HepG2 (cell line): Measurements from ENCODE around the gene DDI2. TPM values are rescaled to one million over a fixed set of nuclear protein-coding genes. Genes with fewer than 3 reads are reported as not detected.

Experiments
- ATF7 ChIP-seq, 2 experiments: fragments of 450-650 bp in 1 of 2; sonication (generic) in 1 of 2; formaldehyde crosslinking in 1 of 2; IDR thresholded peaks; 2 replicates each; pipeline versions ENCODE4 v1.4.0 to v1.6.1; 2016 to 2020; ENCODE audit warnings: antibody characterized with exemption in 1 of 2, mild to moderate bottlenecking in 1 of 2, missing genetic modification reagents in 1 of 2
- BHLHE40 ChIP-seq: IDR thresholded peaks from 2 replicates; pipeline ENCODE4 v1.6.1; 2011; ENCODE audit warnings: low read length, improper control_type of control experiment
- BRCA1 ChIP-seq: sonication (generic); formaldehyde crosslinking; IDR thresholded peaks from 2 replicates; pipeline ENCODE4 v1.4.0; 2020; ENCODE audit warnings: missing genetic modification reagents
- CEBPB ChIP-seq: IDR thresholded peaks from 2 replicates; pipeline ENCODE4 v1.6.1; 2011; ENCODE audit warnings: low read depth, low read length, improper control_type of control experiment, borderline replicate concordance
- EED ChIP-seq: sonication (generic); formaldehyde crosslinking; IDR thresholded peaks from 2 replicates; pipeline ENCODE4 v1.5.0; 2020; ENCODE audit warnings: mild to moderate bottlenecking, missing genetic modification reagents
- HDAC1 ChIP-seq: sonication (generic); formaldehyde crosslinking; IDR thresholded peaks from 2 replicates; pipeline ENCODE4 v1.5.1; 2020; ENCODE audit warnings: mild to moderate bottlenecking, missing genetic modification reagents
- HOXA9 ChIP-seq: sonication (generic); formaldehyde crosslinking; IDR thresholded peaks from 2 replicates; pipeline ENCODE4 v1.8.1; 2022; ENCODE audit warnings: missing genetic modification reagents, mild to moderate bottlenecking, moderate library complexity, borderline replicate concordance
- NCOR1 ChIP-seq: fragments of 200-600 bp; sonication (generic); IDR thresholded peaks from 2 replicates; pipeline ENCODE4 v1.7.0; 2017; ENCODE audit warnings: antibody characterized with exemption, low read length, borderline replicate concordance
- RFX1 ChIP-seq: fragments of 450-650 bp; IDR thresholded peaks from 2 replicates; pipeline ENCODE4 v1.6.1; 2017
- SUZ12 ChIP-seq: fragments of 150-350 bp; IDR thresholded peaks from 2 replicates; pipeline ENCODE4 v1.6.1; 2014; ENCODE audit warnings: low read depth, low read length
- ZBTB8A ChIP-seq: sonication (generic); formaldehyde crosslinking; IDR thresholded peaks from 2 replicates; pipeline ENCODE4 v1.4.0; 2020; ENCODE audit warnings: mild to moderate bottlenecking, low read depth, missing genetic modification reagents, borderline replicate concordance
- ZEB1 ChIP-seq: IDR thresholded peaks from 2 replicates; pipeline ENCODE4 v1.6.1; 2012; ENCODE audit warnings: mild to moderate bottlenecking, low read depth, inconsistent platforms; ENCODE audit not compliant: insufficient replicate concordance
- ZNF142 ChIP-seq: sonication (generic); formaldehyde crosslinking; IDR thresholded peaks from 2 replicates; pipeline ENCODE4 v1.4.0; 2020; ENCODE audit warnings: missing genetic modification reagents
- ZNF160 ChIP-seq: sonication (generic); formaldehyde crosslinking; IDR thresholded peaks from 2 replicates; pipeline ENCODE4 v1.8.0; 2022; ENCODE audit warnings: mild to moderate bottlenecking, inconsistent platforms, missing genetic modification reagents
- ZNF367 ChIP-seq: sonication (generic); formaldehyde crosslinking; IDR thresholded peaks from 2 replicates; pipeline ENCODE4 v1.4.0; 2020; ENCODE audit warnings: missing genetic modification reagents, borderline replicate concordance
- ZNF44 ChIP-seq: sonication (generic); formaldehyde crosslinking; IDR thresholded peaks from 2 replicates; pipeline ENCODE4 v1.5.1; 2020; ENCODE audit warnings: mild to moderate bottlenecking, missing genetic modification reagents
- ZNF564 ChIP-seq: sonication (generic); formaldehyde crosslinking; IDR thresholded peaks from 2 replicates; pipeline ENCODE4 v1.8.1; 2023; ENCODE audit warnings: mild to moderate bottlenecking, missing genetic modification reagents
- ZNF770 ChIP-seq: sonication (generic); formaldehyde crosslinking; IDR thresholded peaks from 2 replicates; pipeline ENCODE4 v1.5.0; 2020; ENCODE audit warnings: mild to moderate bottlenecking, missing genetic modification reagents
- polyA plus RNA-seq, 8 experiments: library from polyadenylated mRNA; depleted of rRNA in 3 of 8; stranded (reverse) in 7 of 8; unstranded in 1 of 8; fragments of >200 nt; fragmentation: Illumina TruSeq in 4 of 8; extraction: Trizol in 4 of 8; gene quantifications; 2 replicates each; pipeline versions ENCODE4 v1.2.1 to v1.2.3, GENCODE V29; 2011 to 2016; ENCODE audit warnings: low read depth in 4 of 8, missing spikeins in 1 of 8, mixed read lengths in 1 of 8; ENCODE audit not compliant: insufficient read depth in 1 of 8
- total RNA-seq, 5 experiments: library from RNA; depleted of rRNA; stranded (reverse); fragments of >200 nt; fragmentation: Illumina TruSeq; extraction: Trizol; gene quantifications; 2 replicates each; pipeline ENCODE4 v1.2.3, GENCODE V29; 2016; ENCODE audit warnings: low read depth in 1 of 5
- TF ChIP-seq, protein P1 (sequence below): sonication (generic); formaldehyde crosslinking; IDR thresholded peaks from 2 replicates; pipeline ENCODE4 v1.5.0; 2020; ENCODE audit warnings: mild to moderate bottlenecking, missing genetic modification reagents, borderline replicate concordance

DDI2 gene
- total and polyA plus RNA-seq, 2 of the 13 experiments (the other 11 are each of a cell fraction or from before 2014, with no cell fraction given) = 8.5 to 25.7 TPM

DNA sequence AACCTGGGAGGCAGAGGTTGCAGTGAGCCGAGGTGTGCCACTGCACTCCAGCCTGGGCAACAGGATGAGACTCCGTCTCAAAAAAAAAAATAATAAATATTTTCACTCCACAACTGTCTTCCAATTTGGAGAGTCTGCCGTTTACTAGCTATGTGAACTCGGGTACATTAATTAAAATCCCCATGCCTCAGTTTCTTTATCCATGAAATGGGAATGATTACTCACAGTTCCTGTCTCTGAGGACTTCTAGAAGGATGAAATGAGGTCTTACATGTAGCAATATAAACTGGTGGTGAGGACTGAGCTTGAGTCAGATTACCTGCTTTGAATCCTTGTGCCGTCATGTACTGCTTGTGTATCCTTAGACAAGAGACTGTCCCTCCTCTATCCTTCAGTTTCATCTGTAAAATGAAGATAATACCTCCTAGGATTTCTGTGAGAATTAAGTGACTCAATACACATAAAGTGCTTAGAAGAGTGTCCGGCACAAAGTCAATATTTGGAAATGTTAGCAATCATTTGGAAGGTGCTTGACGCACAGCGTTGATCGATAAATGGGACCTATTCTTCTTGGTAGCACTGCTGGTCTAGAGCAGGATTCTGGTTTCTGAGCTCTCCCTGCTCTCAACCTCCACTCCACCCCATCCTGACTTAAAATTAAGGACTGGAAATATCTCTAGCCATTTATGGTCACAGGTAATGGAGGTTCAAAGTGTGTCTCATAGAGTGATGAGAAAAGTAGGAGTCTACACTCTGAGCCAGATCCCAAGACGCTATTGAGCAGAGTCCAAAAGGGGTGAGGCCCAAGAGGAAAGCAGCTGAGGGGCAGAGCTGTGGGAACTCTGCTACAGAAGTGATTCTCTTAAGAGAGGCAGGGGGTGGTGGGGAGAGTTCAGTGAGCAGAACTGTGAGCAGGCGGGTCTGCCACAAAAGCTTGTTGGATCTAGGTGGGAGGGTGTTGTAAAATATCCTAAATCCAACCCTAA is 11.6 kb upstream of the DDI2 start (continued):
- TF ChIP-seq ZNF770 (CRISPR knock-in tag) (no peak), BRCA1 (CRISPR knock-in tag) (no peak; the same call in 1 of the 2 replicates), RFX1 (no peak), ZNF564 (CRISPR knock-in tag) (no peak), ZNF367 (CRISPR knock-in tag) (no peak), EED (no peak), ZBTB8A (CRISPR knock-in tag) (no peak), NCOR1 (no peak), HDAC1 (no peak; the same call in 1 of the 2 replicates), ATF7 (IDR thresholded peaks at IDR 0.05) (no peak), ATF7 (CRISPR knock-in tag; IDR thresholded peaks at IDR 0.05) (no peak), ZEB1 (no peak), SUZ12 (no peak), BHLHE40 (no peak), ZNF142 (CRISPR knock-in tag) (no peak), ZNF160 (0 out of 2 replicates have a peak, but pooled peaks have one; percentile 12), CEBPB (peak; percentile 62; the same call in 1 of the 2 replicates), ZNF44 (CRISPR knock-in tag) (no peak), HOXA9 (CRISPR knock-in tag) (no peak)
- TF ChIP-seq, protein P1, sequence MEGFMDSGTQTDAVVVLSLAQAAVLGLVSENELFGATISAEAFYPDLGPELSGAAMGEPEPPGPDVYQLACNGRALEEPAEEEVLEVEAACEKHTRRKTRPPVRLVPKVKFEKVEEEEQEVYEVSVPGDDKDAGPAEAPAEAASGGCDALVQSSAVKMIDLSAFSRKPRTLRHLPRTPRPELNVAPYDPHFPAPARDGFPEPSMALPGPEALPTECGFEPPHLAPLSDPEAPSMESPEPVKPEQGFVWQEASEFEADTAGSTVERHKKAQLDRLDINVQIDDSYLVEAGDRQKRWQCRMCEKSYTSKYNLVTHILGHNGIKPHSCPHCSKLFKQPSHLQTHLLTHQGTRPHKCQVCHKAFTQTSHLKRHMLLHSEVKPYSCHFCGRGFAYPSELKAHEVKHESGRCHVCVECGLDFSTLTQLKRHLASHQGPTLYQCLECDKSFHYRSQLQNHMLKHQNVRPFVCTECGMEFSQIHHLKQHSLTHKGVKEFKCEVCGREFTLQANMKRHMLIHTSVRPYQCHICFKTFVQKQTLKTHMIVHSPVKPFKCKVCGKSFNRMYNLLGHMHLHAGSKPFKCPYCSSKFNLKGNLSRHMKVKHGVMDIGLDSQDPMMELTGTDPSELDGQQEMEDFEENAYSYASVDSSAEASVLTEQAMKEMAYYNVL (CRISPR knock-in tag) = 0 out of 2 replicates have a peak, but pooled peaks have one; percentile 23
